GM19099 (cell line): ENCODE measurements around the gene ACRV1.

Source experiments
- POLR2A ChIP-seq: IDR thresholded peaks from 3 replicates; pipeline ENCODE4 v1.6.1; 2011; ENCODE audit warnings: low read depth; ENCODE audit not compliant: insufficient read length; ENCODE audit errors: extremely low read depth

Gene ACRV1

DNA sequence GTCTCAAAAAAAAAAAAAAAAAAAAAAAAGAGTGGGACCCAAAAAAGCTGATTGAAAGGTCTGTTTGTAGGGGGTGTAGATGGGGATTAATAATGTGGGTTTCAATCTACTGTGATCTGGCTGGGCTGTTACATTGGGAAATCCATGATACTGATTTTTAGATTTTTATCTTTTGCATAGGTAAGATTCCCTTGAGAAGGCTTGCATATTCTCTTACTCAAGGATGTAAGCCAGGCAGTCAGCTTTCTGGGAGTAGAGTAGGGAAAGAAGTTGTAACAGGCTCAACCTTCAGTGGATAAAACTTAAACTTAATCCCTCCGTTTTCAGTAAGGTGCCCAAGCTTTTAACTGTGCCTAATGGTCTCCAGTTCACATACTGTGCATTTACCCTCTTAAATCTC lies 57.6 kb downstream of the ACRV1 start:
- TF ChIP-seq POLR2A = no peak

DNA sequence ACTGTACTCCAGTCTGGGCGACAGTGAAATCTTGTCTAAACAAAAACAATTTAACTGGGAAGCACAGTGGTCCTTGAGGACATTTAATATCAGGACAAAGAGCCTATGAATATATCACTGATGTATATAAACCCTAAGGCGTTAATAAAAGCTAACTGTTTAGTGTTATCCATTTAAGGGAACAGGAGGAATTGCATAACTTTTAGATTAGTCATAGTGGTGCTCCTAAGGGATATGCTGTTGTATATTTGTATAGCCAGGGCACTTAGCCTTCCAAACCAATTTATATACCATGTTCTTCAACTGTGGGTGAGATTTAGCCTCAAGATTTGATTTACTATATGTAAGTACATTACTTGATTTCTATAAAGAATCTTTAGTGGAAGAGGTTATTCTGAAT lies 58.7 kb downstream of the ACRV1 start:
- TF ChIP-seq POLR2A = no peak
